ENCODE results near the gene TNS1. TPM values are rescaled to one million over a fixed set of nuclear protein-coding genes. Genes with fewer than 3 reads are reported as not detected.

The TNS1 gene
- total RNA-seq, 1 donor from 2014 or later, result 828 TPM

DNA sequence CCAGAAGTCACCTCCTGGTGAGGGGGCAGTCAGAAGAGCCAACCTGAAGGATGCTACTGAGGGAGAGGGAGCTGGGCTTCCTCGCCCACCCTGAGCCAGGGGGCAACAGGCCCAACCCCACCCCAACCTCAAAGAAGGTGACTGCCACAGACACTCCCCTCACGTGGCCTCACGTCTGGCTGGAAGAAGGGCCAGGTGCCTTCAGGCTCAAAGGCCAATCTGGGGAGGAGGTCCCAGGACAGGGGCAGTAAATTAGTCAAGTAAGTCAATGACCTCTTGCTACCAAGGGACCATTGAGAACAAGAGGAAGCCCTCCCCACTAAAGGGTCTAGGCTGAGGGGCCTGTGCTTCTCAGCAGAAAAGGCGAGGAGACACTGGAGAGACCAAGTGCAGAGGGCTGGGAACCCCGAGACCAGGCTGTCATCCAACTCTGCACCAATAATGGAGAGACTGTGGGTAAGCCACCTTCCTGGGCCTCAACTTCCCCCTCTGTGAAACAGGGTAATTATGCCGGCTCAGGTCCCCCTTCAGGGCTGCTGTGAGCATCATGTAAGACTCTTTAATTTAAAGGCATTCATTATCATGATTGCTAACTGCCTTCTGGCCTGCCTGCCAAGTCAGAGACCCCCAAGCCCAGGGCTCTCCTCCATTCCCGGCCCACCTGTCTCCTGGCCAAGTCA, 20.2 kb upstream of the TNS1 start:
- Histone ChIP-seq H3K4me1 (peaks cover 97% of the 10 kb centered on the region), H3K27me3 (ENCODE audit: low read depth) (no peaks in the 10 kb centered on the region), H3K36me3 (no peaks in the 10 kb centered on the region), H3K9me3 (replicated peaks) (no peaks in the 10 kb centered on the region), H3K4me3 (no peak overlapping the region), H3K27ac (replicated peaks) (peak overlapping the region; percentile 89)
- intact Hi-C loops (cut with micrococcal nuclease), result no loop called here
- TF ChIP-seq, protein P1, sequence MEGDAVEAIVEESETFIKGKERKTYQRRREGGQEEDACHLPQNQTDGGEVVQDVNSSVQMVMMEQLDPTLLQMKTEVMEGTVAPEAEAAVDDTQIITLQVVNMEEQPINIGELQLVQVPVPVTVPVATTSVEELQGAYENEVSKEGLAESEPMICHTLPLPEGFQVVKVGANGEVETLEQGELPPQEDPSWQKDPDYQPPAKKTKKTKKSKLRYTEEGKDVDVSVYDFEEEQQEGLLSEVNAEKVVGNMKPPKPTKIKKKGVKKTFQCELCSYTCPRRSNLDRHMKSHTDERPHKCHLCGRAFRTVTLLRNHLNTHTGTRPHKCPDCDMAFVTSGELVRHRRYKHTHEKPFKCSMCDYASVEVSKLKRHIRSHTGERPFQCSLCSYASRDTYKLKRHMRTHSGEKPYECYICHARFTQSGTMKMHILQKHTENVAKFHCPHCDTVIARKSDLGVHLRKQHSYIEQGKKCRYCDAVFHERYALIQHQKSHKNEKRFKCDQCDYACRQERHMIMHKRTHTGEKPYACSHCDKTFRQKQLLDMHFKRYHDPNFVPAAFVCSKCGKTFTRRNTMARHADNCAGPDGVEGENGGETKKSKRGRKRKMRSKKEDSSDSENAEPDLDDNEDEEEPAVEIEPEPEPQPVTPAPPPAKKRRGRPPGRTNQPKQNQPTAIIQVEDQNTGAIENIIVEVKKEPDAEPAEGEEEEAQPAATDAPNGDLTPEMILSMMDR (IDR thresholded peaks at IDR 0.05; ENCODE audit: borderline replicate concordance), result no peak
- DNase-seq, result peak; percentile 9

DNA sequence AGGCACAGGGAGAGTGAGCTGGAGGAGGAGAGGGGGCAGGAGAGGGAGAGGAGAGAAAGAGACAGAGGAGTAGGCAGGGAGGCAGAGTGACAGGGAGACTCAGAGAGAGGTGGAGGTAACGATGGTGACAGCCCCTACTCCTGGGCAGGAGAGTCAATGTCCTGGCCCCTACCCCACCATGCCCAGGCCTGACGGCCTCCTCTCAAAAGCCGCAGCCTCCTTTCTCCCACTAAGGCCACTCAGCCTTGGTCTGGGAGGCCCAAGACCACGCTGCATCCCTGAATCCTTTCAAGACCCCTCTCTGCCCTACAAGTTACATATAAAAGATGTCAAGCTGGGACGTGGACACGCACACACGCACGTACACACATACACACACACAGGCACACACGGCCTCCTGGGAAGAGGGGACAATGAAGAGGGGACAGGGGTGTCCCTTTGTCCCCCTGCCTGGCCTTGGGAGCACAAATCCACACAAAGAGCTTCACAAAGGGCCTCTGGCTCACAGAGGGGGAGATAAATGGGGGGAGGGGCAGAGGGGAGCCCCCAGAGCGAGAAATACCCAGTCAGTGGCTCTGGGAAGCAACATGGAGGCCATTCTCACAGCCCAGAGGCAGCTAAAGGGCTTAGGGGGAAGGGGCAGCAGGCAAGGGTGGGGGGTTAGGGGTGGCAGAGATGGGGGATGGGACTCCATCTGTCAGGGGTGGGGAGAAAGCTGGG, 19.5 kb upstream of the TNS1 start:
- Histone ChIP-seq H3K27ac (replicated peaks) (peak overlapping the region; percentile 89), H3K9me3 (replicated peaks) (no peaks in the 10 kb centered on the region), H3K4me1 (peaks cover 98% of the 10 kb centered on the region), H3K27me3 (ENCODE audit: low read depth) (no peaks in the 10 kb centered on the region), H3K36me3 (no peaks in the 10 kb centered on the region), H3K4me3 (no peak overlapping the region)
- peak; percentile 7 for DNase-seq
- intact Hi-C loops (cut with micrococcal nuclease), result no loop called here
- TF ChIP-seq, protein P1 (IDR thresholded peaks at IDR 0.05; ENCODE audit: borderline replicate concordance), result no peak

DNA sequence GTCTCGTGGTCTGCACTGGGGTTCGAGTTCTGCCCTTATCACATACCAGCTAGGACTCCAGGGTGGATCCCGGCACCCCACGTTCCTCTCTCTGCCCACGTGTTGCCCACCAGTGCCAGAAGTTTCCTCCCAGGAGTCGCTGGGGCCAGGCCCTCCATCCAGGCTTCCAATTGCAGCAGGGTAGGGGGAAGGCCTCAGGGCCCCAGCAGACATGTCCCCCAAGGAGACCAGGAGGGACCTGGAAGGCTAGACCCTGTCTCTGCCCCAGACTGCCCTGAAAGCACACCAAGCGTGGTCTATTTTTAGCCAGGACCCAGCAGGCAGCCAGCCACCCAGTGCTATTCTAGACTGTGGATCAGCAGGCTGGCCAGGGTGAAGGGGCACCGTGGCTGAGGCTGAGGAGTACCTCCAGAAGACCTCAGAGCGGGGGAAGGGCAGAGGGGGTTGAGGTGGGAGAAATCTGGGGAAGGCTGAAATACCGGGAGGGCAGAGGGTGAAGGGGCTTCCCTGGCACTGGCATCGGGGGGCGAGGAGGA, 18.8 kb upstream of the TNS1 start:
- Histone ChIP-seq H3K27me3 (ENCODE audit: low read depth) (no peaks in the 10 kb centered on the region), H3K27ac (replicated peaks) (peak overlapping the region; percentile 89), H3K4me3 (peak overlapping the region; percentile 35), H3K4me1 (peaks cover 98% of the 10 kb centered on the region), H3K36me3 (no peaks in the 10 kb centered on the region), H3K9me3 (replicated peaks) (no peaks in the 10 kb centered on the region)
- peak; percentile 69 for DNase-seq
- TF ChIP-seq, protein P1 (IDR thresholded peaks at IDR 0.05; ENCODE audit: borderline replicate concordance), result no peak
- intact Hi-C loops (cut with micrococcal nuclease), result no loop called here

DNA sequence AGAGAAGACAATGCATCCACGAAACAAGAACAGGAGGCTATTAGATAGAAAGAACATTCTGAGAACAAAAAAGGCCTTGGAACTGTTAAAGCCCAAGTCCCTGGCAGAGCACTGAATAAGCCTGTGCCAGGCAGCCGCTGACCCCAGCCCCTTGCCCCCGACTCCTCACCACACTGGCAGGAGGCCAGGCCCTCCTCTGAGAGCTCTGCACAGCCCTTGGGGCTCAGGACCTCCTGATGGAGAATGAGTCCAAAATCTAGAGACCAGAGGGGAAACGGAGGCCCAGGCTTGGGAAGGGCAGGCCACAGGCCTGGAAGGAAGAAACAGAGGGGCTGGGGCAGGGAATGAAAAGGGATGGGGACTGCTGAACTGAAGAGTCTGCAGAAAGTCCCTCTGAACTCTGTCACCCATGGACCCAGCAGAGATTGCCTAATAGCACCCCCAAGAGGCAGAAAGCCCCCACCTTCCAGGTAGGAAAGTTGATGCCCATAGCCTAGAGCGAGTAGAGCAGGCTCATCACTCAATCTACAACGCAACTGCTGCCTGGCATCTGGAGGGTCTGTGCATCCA, 18.3 kb upstream of the TNS1 start:
- H3K27me3 ChIP-seq (ENCODE audit: low read depth), result no peaks in the 10 kb centered on the region
- H3K27ac ChIP-seq (replicated peaks), result peak overlapping the region; percentile 89
- H3K4me1 ChIP-seq, result peaks cover 98% of the 10 kb centered on the region
- H3K9me3 ChIP-seq (replicated peaks), result no peaks in the 10 kb centered on the region
- TF ChIP-seq, protein P1 (IDR thresholded peaks at IDR 0.05; ENCODE audit: borderline replicate concordance), result no peak
- H3K36me3 ChIP-seq, result no peaks in the 10 kb centered on the region
- intact Hi-C loops (cut with micrococcal nuclease), result no loop called here
- peak; percentile 9 for DNase-seq
- H3K4me3 ChIP-seq, result peak overlapping the region; percentile 35

DNA sequence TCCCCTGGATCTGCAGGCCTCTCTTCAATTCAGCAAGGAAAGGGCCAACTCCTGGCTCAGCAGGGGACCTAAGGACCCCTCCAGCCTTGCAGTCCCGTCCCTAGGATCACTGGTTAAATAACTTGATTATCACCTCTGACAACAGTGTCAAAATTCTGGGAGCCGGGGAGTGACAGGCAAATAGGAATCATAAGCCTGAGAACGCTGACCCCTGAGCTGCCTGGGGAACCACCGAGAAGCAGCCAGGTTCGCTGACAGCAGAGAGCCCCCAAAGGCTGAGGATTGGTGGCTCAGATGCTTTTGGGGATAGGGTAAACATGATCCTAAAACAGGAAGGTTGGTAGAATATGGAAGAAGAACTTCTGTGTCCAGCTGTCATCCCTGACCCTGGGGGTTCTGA, 17.5 kb upstream of the TNS1 start:
- Histone ChIP-seq H3K4me3 (no peak overlapping the region), H3K9me3 (replicated peaks) (no peaks in the 10 kb centered on the region), H3K4me1 (peaks cover 91% of the 10 kb centered on the region), H3K27me3 (ENCODE audit: low read depth) (no peaks in the 10 kb centered on the region), H3K36me3 (no peaks in the 10 kb centered on the region), H3K27ac (replicated peaks) (peak overlapping the region; percentile 89)
- TF ChIP-seq, protein P1 (IDR thresholded peaks at IDR 0.05; ENCODE audit: borderline replicate concordance), result no peak
- peak; percentile 7 for DNase-seq
- intact Hi-C loops (cut with micrococcal nuclease), result no loop called here
